GM20431 (cell line): ENCODE results near the gene NSD1.
"Not testable (repeated sequence)": the region's sequence is repeated elsewhere in the genome, so short reads cannot be mapped to it uniquely, and the experiment has no call there.

Experiments used
- in situ Hi-C: fragments of 300-500 bp; cut with MseI, MboI; formaldehyde crosslinking; loops from one replicate; pipeline ENCODE4 v1.15.0; 2020; ENCODE audit warnings: low sequenced_read_pairs; ENCODE audit not compliant: unreplicated experiment

Gene NSD1

DNA sequence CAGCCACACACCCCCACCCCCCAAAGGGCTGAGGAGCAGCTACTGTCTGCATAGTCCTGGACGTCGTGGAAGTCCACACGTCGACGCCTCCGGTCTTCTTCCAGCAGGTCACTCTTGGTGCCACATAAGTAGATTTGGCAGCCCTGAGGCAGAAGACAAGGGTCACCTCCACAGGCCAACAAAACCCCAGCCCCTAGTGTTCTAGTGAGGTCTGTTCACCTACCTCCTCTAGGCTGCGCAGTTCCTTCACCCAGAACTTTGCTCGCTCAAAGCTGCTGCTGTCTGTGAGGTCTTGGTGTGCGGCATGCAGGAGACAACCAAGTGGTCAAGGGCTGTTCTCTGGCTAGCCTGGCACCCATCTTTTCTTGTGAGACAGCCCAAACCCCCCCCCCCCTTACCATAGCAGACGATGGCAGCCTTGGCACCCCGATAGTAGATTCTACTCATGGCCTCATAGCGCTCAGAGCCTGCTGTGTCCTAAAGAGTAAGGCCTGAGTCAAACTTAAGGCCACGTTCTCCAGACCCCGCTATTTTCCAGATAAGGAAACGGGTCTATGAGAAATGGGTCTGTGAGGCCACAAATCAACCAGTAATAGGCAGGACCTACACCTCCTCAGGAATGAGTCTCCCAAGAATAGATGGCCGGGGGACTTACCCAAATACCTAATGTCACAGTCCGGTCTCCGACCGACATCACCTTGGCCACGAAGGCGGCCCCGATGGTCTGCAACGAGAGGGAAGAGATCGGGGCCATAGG is 169.0 kb downstream of the NSD1 start:
- in situ Hi-C loops = no loop called here

GRCh38 chr5:177303121-177303924 is 169.8 kb downstream of the NSD1 start, which contains the start of the genes PRELID1 and RAB24:
PRELID1 (plus strand) TSS chr5:177303799; CDS start chr5:177303986, 187 bp downstream.
RAB24 (minus strand) TSS chr5:177303719; CDS start chr5:177303288, 431 bp downstream.
- in situ Hi-C loops = no loop called here

DNA sequence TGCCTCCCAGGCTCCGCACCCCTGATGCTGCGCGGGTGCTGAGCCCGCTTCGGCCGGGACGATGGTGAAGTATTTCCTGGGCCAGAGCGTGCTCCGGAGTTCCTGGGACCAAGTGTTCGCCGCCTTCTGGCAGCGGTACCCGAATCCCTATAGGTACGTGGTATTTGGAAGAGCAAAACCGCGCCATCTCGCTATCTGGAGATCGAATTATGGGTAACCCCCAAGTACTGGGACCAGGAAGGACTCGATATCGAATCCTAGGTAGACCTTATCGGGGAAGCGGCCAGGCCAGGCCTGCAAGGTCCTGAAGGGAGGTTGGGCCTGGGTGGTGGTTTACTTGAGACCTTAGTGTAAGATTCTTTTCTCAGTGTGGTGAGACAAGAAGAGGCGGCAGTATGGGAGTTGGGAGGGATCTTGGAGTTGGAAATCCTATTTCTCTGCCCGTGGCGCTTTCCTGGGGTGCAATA is 170.4 kb downstream of the NSD1 start:
- in situ Hi-C loops = no loop called here

DNA sequence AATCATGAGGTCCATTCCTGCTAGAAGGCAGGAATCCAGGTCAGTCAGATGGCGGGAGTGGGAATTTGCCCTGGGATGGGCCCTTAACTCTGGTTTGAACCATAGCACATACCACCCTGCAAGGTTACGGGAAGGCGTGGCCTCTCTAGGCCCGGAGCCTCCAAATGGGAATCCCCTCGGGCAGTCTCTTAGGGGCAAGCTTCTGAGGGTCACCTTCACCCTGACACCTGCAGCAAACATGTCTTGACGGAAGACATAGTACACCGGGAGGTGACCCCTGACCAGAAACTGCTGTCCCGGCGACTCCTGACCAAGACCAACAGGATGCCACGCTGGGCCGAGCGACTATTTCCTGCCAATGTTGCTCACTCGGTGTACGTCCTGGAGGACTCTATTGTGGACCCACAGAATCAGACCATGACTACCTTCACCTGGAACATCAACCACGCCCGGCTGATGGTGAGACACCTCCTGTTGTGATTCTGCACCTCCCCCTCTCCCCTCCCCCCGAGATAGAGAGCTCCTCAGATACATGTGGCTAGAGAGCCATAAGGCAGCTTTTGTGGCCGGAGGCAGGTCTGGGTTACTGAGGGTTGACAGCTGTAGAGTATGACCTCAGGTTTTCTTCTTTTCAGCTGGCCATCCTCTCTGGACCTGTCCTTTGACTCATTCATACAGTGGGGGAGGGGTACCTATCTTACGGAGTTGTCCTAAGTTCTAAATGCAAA is 171.0 kb downstream of the NSD1 start:
- in situ Hi-C loops = no loop called here

DNA sequence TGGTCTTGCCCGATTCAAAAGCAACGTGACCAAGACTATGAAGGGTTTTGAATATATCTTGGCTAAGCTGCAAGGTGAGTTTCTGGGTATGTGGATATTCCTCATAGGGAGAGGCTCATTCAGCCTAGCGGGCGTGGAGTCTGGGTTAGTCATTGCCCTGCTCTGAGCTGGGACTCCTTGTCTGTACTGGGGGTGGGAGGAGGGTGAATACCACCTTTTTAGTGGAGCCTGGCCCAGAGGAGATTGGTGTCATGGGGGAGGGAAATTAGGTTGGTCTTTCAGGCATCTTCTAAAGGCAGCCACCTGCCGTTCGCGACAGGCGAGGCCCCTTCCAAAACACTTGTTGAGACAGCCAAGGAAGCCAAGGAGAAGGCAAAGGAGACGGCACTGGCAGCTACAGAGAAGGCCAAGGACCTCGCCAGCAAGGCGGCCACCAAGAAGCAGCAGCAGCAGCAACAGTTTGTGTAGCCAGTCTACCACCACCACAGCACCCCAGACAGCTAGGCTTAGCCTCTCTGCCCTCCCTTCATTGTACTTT is 172.6 kb downstream of the NSD1 start:
- in situ Hi-C loops = not testable (repeated sequence)

DNA sequence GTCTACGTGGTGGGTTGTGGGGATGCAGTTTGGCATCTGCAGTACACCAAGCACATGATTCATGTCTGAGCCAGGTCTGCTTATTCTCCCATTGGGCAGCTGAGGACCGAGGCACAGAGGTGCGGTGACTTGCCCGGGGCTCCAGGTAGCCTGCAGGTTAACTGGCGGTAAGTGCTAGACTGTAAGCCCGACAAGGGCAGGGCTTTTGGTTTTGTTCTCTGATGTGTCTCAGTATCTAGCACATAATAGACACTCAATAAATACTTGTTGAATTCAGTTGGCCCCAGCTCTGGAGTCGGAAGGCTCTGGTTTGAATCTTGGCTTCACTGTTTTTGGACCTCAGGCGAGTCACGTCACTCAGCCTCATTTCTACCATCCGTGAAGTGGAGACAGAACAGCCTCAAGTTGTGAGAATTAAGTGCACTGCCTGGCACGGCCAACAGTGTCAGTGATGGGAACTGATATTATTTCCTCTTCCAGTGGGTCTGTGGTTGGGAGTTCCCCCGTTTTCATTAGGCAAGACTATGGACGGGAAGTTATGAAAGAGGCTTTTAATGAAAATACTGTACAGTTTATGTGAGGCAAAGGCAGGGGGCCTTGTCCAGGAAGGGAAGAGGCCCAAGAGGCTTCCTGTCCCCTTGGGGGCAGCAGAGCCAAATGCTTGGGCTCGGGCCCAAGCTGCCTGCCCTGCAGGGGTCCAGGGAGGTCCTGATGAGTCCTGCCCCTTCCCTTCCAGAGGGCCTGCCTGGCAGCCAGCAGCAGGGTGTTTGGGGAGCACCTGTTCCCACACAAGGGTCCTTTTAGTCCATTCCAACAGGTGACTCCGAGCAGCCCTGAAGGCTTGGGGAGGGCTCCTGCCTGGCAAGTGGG is 173.3 kb downstream of the NSD1 start:
- in situ Hi-C loops = no loop called here

DNA sequence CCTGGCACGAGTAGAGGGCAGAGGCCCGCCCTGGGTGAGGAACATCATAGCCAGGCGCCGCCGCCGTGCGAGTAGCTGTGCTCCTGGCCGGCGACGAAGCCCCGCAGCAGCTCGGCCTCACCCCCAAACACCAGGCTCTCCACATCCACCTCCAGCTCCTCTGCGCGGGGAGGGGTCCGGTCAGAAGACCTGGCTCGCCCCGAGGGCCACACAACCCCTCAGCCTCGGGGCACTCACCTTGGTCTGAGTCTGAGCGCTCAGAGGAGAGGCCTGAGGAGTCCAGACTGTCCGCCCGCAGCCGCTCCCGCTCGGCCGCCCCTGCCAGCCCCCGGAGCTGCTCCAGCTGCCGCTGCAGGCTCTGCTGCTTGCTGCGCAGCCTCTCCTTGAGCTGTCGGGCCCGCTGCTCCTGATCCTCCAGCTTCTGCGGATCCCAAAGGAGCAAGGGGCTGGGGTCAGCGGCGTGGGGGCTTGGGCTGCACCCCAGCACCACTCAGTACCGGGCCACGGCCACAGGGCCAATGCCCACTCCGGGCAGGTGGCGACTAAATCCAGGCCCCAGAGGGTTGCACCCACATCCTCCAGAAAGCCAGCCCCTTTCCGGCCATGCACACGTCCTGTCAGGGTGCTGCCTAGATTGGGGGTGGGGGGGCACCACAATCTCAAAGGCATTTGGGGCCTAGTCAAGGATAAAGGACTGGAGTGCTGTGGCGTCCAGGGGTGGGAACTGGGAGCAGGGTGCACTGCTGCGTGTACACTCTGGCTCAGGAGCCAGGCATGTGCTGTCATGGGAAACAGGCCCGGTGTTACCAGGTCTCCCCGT is 174.2 kb downstream of the NSD1 start:
- in situ Hi-C loops = no loop called here

DNA sequence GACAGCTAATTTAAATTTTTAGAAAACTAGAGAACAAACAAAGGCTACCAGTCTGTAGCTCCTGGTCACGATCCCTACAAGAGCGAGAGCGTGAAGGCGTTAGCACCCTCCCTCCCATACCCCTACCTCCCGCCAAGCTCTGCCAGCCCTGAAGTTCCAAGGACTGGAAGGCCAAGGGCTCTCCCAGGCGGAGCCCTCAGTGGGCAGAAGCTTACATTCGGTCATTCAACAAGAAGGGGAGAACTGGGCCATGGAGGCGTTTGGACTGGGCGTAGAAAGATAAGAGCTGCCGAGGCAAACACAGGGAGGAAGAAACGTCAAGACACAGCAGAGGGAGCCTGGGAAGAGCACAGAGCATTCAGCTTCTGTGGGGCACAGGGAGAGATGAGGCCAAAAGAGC is 175.2 kb downstream of the NSD1 start:
- in situ Hi-C loops = no loop called here

DNA sequence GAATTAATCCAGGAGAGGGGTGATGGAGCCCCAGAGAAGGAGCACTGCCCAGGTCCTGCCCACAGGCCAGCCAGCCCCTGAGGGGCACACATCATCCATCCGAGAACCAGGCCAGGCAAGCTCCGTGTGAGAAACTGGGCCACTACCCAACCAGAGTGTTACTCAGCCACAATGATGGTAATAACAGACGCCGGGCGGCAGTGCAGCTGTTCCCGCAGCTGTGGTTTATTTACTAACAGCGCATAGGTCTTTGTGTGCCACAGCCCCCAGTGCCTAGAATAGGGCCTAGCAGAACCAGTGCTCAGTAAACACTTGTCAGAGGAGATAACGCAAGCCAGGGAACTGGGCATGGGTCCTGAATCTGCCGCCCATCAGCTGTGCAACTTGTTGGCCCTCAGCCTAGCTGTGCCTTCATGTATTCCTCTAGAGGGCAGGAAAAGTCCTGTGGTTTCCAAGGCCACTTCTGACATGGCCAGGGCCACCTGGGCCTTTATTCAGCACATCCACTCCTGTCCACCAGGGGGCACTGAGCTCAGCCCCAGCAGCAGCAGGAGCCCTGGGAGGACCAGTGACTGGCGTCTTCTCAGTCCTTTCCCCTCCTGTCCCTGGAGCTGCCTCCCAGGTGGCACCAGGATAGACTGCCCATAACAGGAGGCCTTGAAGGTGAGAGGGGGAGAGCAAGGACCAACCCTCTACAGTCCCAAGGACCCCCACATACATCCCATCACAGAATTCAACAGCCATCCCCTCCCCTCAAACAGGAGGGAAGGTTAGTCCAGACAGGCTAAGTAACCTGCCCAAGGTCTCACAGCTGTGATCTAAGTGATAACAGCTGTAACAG is 176.0 kb downstream of the NSD1 start:
- in situ Hi-C loops = no loop called here

DNA sequence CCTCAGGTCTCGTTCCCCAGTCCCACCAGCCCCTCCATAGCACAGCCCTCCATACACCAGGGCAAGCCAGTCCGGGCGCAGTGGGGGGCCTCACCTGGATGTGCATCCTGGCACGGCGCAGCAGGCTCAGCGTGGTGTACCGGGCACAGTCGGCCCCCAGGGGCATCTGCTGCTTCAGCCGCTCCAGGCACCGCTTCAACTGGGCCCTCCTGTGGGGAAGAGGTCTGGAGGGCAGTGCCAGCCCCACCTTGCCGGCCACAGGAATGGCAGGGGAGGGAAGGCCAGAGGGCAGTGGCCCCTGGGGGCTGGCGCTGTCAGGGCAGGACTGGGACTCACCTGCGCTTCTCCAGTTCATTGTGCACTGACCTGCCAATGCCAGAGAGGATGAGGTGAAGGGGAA is 176.8 kb downstream of the NSD1 start:
- in situ Hi-C loops = no loop called here

- in situ Hi-C loops = no loop called here
These were observed 177.3 kb downstream of the NSD1 start for GRCh38 chr5:177310757-177311391.

DNA sequence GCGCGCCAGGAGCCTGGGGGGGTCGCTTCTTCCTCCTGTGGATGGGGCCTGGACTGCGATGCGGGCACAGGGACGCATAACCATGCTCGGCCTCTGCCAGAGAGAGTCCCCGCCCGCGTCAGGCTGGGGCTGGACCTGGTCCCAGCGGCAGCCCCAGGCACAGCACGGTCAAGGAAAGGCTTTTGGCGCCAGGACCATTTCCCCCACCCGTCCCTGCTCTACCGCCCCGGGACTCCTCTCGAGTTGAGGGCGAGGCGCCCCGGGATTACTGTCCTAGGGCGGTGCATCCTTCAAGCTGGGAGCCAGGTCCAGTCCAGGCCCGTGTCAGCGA is 177.8 kb downstream of the NSD1 start:
- in situ Hi-C loops = no loop called here

GRCh38 chr5:177311723-177312648 is 178.4 kb downstream of the NSD1 start, which contains the start of gene MXD3:
MXD3 (minus strand) TSS chr5:177311898; CDS start chr5:177311830, 68 bp downstream.
- in situ Hi-C loops = no loop called here

DNA sequence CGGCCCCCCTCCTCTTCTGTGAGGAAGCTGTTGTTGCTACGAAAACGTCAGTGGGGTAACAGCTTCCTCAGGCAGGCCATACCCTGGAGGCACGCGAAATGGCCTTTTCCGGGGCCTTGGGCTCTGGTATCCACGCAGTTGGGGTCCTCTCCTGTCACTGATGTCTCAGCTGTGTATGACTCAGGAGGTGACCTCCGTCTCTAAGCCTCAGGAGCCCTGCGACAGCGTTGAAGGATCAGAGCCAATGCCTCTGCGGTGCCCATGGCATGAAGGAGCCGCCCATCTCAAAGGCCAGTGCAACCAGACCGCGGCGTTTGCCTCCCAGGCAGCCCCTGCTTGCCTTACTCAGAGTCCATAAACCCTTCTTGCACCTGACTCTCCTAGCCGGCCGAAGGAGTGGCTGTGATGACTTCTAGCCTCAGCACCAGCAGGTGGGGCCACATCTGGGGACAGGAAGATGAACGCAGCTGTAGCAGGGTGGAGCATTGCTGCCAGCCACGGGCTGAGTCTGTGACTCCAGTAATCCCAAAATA is 179.1 kb downstream of the NSD1 start:
- in situ Hi-C loops = no loop called here

- in situ Hi-C loops = no loop called here
These were observed 180.1 kb downstream of the NSD1 start for GRCh38 chr5:177313561-177314259.
